Ecto neural progenitor cell (in vitro differentiated cells): ENCODE measurements around the gene MRPL19.

Source experiments
- DNase-seq: peaks from one replicate; pipeline ENCODE4 v3.0.0-alpha.2; 2018; ENCODE audit warnings: low spot score

The MRPL19 gene

DNA sequence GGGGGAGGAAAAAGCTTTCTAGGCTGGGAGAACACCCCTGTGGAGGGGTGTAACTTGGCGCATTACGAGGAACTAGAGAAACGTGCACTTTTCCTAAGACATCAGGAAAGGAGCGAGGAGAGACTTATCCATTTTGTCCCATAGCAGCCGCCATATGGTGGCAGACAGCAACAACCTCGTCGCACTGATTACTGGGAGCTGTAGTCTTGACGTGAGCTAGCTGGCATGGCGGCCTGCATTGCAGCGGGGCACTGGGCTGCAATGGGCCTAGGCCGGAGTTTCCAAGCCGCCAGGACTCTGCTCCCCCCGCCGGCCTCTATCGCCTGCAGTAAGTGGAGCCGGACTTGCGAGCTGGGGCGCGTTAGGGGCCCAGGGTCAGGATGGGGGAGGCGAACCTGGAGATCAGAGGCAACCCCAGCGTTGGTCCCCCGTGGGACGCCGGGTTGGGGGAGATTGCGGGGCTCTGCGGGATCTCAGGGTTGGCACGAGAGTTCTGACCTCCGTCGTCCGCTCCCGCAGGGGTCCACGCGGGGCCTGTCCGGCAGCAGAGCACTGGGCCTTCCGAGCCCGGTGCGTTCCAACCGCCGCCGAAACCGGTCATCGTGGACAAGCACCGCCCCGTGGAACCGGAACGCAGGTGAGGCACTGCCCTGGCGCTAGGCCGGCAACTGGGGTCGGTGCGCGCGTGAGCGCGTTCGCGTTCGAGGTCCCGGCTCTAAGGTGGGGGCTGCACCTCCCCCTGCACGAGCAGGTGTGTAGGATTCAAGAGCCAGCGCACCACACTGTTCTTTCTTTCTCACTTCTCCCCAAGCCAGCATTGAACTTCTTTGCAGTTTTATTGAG is at the start of gene MRPL19:
TSS of gene MRPL19 (plus strand) at position 201 of the 843 bp plus-strand sequence. CDS start at position 226, 25 bp downstream.
- peak; percentile 87 for DNase-seq

DNA sequence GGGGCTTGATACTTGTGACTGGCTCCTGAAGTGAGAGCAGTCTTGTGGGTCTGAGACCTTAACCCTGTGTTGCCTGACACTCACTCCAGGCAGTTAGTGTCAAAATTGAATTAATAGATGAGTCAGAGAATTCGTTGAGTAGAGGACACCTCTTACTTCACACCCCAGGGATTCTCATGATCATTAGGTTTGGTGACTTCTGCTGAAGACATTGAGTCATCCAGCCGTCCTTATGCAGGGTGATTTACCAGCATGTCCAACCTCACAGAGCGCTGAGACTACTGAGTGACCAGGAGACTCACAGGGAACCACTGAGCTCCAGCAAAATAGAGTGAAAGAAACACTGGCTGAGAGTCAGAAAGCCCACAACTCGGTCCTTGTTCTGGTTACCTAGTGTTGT is 49.8 kb upstream of the MRPL19 start:
- DNase-seq, result no peak

DNA sequence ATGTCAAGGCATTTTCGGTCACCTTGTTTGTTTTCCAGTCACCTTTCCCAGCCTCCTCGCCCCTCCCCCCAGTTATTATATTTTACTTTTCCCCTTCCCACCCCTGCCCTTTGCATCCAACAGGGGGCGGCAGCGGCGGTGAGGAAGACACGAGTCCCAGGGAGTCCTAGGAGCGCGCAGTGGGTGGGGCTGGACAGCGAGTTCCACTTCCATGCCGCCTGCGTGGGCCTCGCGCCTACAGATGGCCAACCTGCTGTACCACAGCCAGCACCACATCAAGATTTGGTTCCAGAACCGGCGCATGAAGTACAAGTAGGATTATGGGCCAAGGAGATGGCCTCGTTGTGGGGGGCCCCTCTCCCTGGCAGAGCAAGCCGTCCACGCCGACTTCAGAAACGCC is 48.6 kb upstream of the MRPL19 start:
- no peak for DNase-seq

DNA sequence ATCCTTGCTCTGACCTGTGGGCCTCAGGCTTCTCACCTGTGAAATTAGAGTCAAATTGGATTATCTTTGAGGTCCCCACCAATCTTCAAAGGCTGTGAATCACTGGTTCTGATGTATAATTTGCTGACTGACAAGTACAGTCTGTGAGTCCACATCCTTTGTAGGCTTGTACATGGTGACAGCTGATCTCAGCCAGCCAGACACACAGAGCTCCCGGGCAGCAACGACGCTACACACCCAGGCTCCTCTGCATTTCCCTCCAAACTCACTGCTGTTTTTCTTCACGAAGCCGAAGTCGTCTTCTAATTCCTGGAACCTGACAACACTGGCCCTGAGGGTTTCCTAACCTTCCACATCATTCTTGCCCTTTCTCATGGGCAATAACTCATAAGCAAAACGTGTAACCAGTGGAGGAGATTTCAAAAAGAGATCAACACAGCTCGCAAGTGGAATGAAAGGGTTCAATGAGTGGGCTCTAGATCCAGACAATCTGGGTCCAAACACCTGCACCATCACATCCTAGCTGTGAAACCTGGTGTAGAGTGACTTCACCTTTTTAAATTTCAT is 47.9 kb upstream of the MRPL19 start:
- DNase-seq, result no peak

DNA sequence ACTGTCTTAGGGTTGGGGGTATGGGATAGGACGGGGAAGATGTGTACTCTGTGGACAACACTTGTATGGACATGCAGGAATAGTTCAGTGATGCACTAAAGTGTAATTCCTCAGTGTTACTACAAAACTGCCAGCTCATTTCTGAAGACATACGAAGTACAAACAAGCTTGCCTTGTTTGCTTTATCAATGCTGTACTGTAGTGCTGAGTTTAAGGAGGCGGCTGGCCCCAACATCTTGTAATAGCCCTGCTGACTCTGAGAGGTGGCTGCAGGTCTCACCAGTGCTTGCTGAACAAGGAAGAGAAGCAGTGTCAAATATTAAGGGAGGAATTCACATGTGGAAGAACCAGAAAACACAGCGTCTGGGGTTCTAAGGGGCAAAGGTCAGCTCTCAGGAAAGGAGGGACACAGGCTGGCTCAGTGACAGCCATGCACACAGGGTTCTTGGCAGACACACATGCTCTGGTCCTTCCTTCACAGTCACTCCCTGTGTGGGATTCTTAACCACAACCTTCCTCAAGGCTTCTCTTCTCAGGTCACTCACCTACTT is 46.0 kb upstream of the MRPL19 start:
- no peak for DNase-seq

DNA sequence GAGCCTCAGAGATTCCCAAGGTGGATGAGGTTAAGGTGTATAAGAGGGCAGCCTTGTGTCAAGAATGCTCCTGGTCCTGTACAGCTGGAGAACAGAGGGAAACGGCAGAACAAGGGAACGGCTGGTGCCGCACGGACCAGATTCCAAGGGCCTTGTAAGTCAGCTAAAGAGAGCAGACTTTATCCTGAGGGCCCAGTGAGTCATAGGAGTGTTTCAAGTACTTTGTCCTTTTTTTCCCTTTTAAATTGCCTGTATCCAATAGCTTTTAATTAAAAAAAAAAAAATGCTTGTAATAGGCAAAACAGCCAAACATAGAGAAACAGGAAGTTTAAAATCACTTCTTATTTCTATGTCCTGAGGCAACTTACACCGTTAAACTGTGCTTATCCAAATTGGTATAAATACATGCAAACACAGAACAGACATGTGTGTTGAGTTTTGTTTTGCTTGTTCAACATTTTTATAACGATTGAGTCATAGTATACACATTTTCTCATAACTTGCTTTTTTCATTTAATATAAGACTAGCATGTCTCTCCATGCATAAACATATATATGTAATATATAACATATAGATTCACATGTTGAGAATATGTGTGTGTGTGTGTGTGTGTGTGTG is 43.8 kb upstream of the MRPL19 start:
- DNase-seq, result no peak

DNA sequence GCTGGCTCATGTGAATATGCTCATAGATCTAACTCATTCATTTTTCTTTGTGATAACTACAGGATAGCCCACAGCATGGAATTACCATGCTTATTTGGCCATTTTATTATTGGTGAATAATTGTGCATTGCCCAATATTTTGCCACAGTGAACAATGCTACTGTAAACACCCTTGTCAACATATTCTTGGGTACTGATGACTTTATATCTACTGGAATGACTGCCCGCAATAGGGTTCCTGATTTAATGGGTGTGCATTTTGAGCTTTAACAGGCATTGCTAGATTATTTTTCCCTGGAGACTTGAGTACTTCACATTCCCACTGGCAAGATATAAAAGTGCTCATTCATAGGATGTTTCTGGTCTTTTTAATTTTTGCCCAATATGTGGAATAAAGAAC is 43.1 kb upstream of the MRPL19 start:
- DNase-seq, result no peak

DNA sequence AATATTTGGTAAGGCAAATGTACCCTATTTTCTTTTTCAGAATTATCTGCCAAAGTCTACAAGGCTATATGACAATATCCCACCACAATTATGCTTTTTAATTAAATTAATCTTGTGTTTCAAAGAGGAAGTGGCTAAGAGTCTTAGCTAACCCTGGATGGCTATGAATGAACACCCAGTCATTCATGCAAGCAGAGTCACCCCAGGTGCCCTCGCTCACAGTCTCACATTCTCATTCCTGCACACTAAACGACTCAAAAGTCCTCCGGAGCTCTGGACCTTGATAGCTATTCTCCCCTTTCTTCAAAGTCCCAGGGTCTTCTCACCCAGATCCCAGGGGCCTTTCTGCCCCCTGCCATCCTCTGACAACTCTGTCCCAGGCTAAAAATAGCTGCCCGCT is 42.1 kb upstream of the MRPL19 start:
- DNase-seq, result no peak

DNA sequence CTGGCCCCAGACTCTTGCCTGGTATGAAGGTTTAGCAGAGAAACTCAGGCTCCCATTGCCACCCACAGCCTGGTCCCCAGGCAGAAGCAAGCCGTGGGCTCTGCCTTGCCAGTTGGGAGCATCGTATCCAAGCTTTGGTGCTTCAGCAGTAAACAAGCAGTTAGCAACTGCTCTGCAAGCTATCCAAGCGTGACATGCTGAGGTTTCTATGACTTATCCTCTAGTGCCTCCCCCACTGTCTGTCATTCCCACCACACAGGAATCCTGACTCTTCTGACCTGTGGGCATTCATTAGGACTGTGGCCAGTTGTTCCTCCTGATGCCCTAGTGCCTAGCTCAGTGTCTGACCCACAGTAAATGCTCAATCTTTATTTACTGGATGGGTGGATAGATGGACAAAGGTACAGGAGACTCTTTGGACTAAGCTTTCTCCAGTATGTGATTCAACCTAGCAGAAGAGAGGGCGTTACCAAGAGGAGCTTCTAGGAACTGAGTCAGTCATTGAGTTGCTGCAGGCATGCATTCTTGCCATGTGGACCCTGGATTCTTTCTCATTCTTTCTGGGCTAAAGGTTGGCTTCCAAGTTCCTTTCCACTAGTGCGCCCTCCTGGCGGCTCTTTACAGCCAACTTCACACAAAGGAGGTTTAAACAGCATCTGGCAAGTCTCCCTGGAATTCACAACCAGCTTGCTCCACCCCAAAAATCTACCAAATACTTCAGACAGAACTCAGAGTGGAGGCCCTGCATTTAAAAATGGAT is 40.6 kb upstream of the MRPL19 start:
- no peak for DNase-seq

DNA sequence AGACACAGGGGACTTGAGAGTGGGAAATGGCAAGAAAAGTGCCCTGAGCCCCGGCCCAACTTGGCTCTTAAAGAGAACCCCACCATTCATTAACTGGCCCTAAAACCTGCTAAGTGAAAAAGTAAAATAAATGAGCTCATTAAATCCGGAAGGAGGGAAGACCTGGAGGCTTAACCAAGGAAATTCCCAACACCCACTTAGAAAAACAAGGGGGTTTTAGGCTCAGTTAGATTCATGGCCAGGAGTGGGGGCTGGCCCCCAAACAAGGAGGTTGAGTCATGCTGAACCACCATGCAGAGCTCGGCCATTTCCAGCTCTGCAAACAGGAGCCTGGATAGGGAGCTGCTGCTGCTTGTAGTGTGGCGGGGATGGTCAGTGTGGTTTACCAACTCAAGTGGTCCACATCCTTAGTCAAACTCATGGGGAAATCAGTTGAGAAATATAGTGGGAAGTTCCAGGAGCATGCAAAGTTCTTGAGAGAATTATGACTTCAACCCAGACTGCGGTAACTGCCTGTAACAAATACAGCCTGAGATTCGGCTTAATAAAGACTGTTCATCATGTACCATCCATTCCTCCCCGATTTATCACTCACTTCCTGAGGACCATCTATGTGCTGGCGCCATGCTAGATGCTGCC is 39.7 kb upstream of the MRPL19 start:
- no peak for DNase-seq

DNA sequence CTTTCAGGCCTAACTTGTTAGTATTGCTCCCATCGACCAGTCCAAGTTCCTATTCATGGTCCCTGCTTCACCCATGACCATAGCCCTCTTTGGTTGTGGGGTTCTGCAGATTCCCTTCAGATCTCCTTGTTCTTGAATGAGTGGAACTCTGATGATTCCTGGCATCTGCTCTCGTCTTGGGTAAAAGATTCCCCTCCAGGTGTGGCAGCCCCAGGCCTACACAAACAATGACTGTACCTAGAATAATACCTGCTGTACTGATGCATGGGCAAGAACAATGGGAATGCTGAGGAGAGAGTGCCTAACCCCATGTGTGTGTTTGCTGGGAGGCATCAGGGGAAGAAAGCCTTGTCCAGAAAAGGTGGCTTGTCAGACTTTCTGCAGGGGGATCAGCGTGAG is 39.2 kb upstream of the MRPL19 start:
- no peak for DNase-seq

DNA sequence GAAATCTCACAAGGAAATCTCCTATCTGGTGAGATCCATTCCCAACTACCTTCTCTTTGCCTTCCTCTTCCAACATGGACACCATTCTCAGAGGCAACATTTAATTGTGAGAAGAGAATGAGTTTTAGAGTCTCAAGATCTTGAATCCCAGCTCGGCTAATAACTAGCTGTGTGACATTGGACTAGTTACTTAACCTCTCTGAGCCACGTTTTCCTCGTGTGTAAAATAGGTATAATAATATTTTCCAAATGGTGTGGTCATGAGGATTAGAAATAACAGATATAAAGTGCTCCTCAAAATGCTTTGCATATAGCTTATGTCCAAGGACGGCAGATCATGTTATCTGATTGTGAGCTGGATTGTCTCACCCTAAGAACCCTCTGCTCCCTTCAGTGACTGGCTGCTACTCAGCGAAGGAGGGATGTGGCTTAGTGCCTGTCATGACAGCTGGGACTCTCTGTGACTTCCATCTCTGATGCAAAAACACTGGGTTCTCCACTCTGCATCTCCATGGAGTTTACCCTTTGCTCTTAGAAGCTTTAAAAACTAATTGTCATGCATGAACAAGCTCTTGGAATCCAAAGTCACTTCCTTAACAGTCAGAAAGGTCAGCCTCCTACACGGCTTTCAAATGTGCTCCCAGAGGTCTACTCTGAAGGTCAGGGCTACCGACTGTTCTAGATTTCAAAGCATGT is 38.4 kb upstream of the MRPL19 start:
- DNase-seq, result no peak

DNA sequence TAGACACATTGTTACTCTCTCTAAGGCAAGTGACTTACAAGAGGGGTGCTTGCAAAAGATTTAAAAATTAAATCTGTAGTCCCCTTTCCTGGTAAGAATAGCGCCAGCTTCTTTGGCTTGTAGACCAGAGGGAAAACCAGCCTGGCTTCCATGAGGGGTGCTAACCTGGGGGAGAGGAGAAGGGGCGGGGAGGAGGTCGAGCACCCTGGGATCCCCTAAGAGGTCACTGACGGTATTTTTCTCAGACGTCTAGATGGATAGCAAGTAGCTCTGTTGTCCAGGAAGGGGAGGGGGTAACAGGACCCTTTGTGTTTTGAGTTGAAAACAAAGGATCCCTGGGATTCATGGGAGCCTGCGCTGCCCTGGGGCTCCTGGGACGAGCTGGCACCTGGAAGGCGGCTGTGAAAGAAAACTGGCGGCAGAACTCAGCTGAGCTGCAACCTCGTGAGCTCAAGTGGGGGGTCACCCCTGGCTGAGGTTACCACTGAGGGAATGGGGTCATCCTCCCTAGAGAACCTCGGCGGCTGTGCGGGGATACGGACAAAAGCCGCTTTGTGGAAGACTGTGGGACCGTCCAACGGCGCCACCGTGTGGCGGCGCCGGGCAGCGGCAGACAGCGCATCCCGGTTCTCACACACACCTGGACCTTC is 37.8 kb upstream of the MRPL19 start:
- DNase-seq, result peak; percentile 84

DNA sequence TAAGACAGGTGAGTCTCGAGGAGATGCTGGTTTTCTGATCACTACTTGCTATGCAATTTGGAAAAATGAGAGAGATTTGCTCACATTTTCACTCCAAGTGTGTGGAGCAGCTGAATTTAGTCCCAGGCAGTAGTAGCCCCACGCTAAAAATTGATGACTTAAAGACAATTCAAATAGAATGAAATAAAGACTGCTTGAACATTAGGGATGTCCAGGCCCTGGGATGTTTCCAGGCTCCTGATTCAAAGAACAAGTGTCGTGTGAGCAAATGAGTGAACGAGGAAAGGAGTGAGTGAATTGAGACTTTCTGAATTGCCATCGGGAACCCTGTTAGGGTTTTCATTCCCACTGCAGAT is 37.3 kb upstream of the MRPL19 start:
- DNase-seq, result no peak

DNA sequence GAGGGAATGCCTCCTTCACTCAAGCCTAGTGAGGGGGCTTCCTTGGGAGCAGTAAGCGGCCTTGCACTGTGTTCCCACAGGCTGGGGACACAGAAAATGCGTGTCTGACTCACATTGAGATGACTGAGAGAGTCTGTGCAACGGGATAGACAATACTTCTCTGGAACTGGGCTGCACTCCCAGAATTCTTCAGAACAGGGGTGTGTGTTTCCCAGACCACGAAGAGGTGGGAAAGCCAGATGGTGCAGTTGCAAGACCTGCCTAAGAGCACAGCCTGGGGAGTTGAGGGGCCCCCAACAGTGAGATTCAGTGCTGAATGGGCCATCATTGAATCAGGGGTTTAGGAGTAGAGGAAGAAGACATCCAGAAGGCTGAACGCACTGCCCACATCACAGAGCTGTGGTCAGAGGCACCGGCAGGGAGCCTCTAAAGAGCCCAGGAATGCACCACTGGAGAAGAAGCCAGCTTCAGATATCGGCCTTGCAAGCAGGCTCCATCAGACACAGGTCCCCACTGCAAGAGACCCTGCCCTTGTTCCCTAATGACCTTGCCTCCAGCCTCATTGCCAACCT is 36.6 kb upstream of the MRPL19 start:
- no peak for DNase-seq

DNA sequence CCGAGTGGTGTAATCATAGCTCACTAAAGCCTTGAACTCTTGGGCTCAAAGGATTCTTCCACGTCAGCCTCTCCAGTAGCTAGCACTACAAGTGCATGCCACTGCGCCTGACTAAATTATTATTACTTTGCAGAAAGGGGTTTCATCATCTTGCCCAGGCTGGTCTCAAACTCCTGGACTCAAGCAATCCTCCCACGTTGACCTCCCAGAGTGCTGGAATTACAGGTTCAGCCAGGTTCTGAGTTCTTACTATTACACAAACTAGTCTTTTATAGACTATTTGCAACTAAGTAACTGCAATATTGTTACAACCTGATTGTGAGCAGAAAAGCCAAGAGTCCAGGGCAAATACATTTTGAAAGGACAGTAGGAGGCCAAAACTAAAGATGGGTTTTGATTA is 35.9 kb upstream of the MRPL19 start:
- DNase-seq, result no peak

DNA sequence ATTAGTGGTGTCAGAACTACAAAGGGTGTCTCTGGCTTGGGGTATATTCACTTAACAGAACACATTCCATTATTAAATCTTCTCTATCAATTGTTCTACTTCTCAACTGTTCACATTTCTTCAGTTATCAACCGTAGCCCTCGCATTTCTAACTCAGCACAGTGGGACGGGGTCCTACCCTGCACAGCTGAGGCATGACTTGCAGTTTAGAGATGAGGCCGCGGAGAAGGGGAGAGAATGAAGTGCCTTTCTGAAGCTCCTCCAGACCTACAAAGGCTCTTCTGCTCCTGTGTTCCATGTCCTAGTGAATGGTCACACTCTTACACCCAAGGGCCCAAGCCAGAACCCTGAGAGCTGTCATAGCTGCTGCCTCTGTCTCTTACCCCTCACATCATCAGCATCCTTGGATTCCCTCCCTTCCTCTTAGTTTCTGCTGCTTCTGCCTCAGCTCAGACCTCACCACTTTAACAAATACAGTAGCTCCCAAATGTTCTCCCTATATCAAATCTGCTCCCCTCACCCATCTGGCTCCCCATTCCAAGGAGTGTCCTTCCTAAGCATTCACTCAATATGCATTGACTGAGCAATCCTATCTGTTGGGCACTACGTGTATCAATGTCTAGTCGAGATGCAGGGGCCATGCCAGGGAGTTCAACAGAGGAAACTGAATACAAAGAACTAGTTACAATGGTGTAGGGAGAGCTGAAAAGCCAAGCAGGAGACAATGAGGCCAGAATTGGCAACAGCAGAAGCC is 34.3 kb upstream of the MRPL19 start:
- no peak for DNase-seq

DNA sequence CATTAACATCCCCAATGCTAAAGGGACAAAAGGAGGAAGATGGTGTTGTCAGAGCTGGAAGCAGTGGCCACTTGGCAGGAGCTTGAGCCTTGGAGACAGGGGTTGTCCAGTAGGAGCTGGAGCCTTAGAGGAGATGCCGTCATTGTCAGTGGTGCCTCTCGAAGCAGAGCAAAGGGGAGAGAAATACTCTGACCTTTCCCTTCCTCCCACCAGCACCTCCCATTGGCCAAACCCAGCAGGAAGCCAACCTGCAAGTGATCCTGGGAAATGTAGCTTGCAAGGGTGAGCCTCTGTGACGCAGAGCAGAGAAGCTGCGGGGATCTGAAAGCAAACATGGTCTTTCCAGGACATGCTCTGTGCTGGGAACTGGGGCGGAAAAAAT is 33.7 kb upstream of the MRPL19 start:
- DNase-seq, result no peak

DNA sequence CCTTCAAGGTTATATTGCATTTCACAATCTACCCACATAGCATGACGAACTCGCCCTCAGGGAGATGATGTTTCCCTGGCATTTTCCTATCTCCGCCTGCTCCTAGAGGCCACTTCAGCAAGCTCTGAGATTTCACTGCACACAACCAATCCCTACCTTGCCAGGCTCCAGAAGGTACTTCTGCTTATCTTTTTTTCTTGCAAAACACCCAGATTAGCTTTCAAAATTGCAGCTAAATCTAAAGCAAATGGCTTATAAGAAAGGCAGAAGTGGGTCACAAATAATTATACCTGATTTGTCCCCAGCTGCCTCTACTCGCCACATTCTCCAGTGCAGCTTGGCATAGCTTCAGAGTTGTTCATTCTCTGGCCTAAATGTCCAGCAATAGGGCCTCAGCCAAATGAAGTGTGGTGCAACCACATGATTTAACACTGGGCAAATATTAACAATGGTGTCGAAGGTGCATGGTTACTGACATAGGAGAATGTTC is 32.4 kb upstream of the MRPL19 start:
- no peak for DNase-seq

DNA sequence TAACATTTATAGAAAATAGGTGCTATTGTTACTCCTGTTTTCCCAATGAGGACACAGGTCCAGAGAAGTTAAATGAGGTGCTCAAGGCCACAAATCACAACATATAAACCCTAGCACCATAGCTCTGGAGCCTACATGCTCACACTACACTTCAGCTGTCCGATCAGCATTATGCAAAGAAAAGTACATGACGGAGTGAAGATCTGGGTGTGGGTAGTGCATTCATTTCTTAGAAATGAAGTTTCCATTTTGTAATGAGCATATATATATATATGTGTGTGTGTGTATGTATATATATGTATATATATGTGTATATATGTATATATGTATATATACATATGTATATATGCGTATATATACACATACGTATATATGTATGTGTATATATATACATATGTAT is 30.2 kb upstream of the MRPL19 start:
- no peak for DNase-seq
